Measurements from ENCODE around the gene MAMSTR. TPM values are rescaled to one million over a fixed set of nuclear protein-coding genes. Genes with fewer than 3 reads are reported as not detected.
A peak's percentile ranks its signal among the peaks of the same experiment; 100 is the strongest.
"Not testable (repeated sequence)": the region's sequence is repeated elsewhere in the genome, so short reads cannot be mapped to it uniquely, and the experiment has no call there.

The MAMSTR gene
- total RNA-seq (1 to 10 TPM; 1.3 to 1.5 TPM), polyA plus RNA-seq (ENCODE audit: insufficient read length in 6 of 6) (1 to 10 TPM; 4.3 to 5.2 (median 4.6) TPM)
- long read RNA-seq, donor 1, partial matches to known transcripts = 0 of 1 reads
- long read RNA-seq, donor 1, other reads (novel, unspliced or antisense) = 0 of 1 reads
- long read RNA-seq, donor 2 = 0 reads
- long read RNA-seq, donor 3 = 0 reads
- long read RNA-seq, donor 4, partial matches to known transcripts = 2 of 4 reads
- long read RNA-seq, donor 4, other reads (novel, unspliced or antisense) = 2 of 4 reads
- long read RNA-seq, donor 5 = 0 reads
- long read RNA-seq, donor 6 = 0 reads
- long read RNA-seq, donor 7 = 0 reads
- long read RNA-seq, donor 8 = 0 reads
- long read RNA-seq, donor 9 = 0 reads
- long read RNA-seq, donor 10, partial matches to known transcripts = 3 of 7 reads
- long read RNA-seq, donor 10, other reads (novel, unspliced or antisense) = 4 of 7 reads
- long read RNA-seq, donor 11 = 0 reads
- long read RNA-seq, donor 12 = 0 reads

GRCh38 chr19:48719263-48720171 is at the start of gene MAMSTR:
Gene MAMSTR, minus strand, starts transcription at chr19:48719725. Its CDS starts 694 bp downstream, at chr19:48719031.
- intact Hi-C loops (cut with DNase I) = no loop called here
- H3K4me3 ChIP-seq = peak within 1 kb of the TSS in 1 of 2 donors; percentile 41

GRCh38 chr19:48768994-48769713 is 49.6 kb upstream of the MAMSTR start:
- ATAC-seq (peak; percentile 42), DNase-seq (no peak)
- Histone ChIP-seq H3K4me1 (peaks cover 0 to 10% of the 10 kb centered on the region in 2 donors), H3K27ac (no peak overlapping the region), H3K27me3 (peaks cover 0 to 12% of the 10 kb centered on the region in 2 donors), H3K4me3 (no peak overlapping the region), H3K9me3 (no peaks in the 10 kb centered on the region), H3K36me3 (no peaks in the 10 kb centered on the region)
- TF ChIP-seq CTCF (IDR thresholded peaks at IDR 0.05) = no peak
- intact Hi-C loops (cut with DNase I) = no loop called here

More at GRCh38 chr19:48719263-48720171, at the start of gene MAMSTR:
- Histone ChIP-seq H3K4me1 (peaks cover 9 to 45% of the 10 kb centered on the region in 2 donors), H3K27ac (peak within 1 kb of the TSS in 1 of 2 donors; percentile 75), H3K36me3 (no peaks in the 10 kb centered on the region), H3K27me3 (no peaks in the 10 kb centered on the region), H3K9me3 (no peaks in the 10 kb centered on the region)
- ATAC-seq = no peak
- DNase-seq = peak in 1 of 4 donors; percentile 82
- TF ChIP-seq CTCF (IDR thresholded peaks at IDR 0.05) = no peak

GRCh38 chr19:48768171-48768753 is 48.7 kb upstream of the MAMSTR start:
- H3K36me3 ChIP-seq; intact Hi-C loops (cut with DNase I); ATAC-seq; H3K9me3 ChIP-seq; H3K27ac ChIP-seq; H3K4me1 ChIP-seq; H3K4me3 ChIP-seq: not testable (repeated sequence)
- peaks cover 0 to 12% of the 10 kb centered on the region in 2 donors for H3K27me3 ChIP-seq
- DNase-seq = peak in 1 of 4 donors; percentile 0

- H3K27me3 ChIP-seq = peaks cover 0 to 14% of the 10 kb centered on the region in 2 donors
- H3K27ac ChIP-seq; H3K4me1 ChIP-seq; H3K9me3 ChIP-seq; H3K36me3 ChIP-seq; ATAC-seq; H3K4me3 ChIP-seq; DNase-seq; intact Hi-C loops (cut with DNase I): not testable (repeated sequence)
Observed at GRCh38 chr19:48765816-48766215, 46.3 kb upstream of the MAMSTR start.

- Histone ChIP-seq H3K27ac (peak overlapping the region in 1 of 2 donors; percentile 45), H3K36me3 (no peaks in the 10 kb centered on the region), H3K4me3 (no peak overlapping the region), H3K27me3 (peaks cover 0 to 16% of the 10 kb centered on the region in 2 donors), H3K4me1 (peaks cover 0 to 9% of the 10 kb centered on the region in 2 donors), H3K9me3 (no peaks in the 10 kb centered on the region)
- intact Hi-C loops (cut with DNase I) = no loop called here
- no peak for TF ChIP-seq CTCF (IDR thresholded peaks at IDR 0.05)
- DNase-seq = peak in 1 of 4 donors; percentile 15
- no peak for ATAC-seq
Observed at GRCh38 chr19:48760504-48761205, 41.1 kb upstream of the MAMSTR start.
